ENCODE results near the gene MYO5C. TPM values are rescaled to one million over a fixed set of nuclear protein-coding genes. Genes with fewer than 3 reads are reported as not detected.

The MYO5C gene
- polyA plus RNA-seq, 1 donor (not counting 4 experiments of a cell fraction or from before 2014, with no cell fraction given): 0.16 TPM

GRCh38 chr15:52207191-52207590 lies 88.4 kb downstream of the MYO5C start:
- no peak overlapping the region for H3K9ac ChIP-seq (ENCODE audit: control insufficient read depth, extremely low read depth, insufficient read depth, low read length)
- H3K27me3 ChIP-seq (ENCODE audit: control insufficient read depth, extremely low read depth, insufficient read depth, low read length): no peaks in the 10 kb centered on the region
- H2AFZ ChIP-seq (ENCODE audit: control insufficient read depth, low read length): no peak overlapping the region
- no peaks in the 10 kb centered on the region for H3K4me1 ChIP-seq (ENCODE audit: control insufficient read depth, extremely low read depth, insufficient read depth, low read length)
- FAIRE-seq (no peak), DNase-seq (ENCODE audit: low read depth, low spot score) (no peak)
- no peaks in the 10 kb centered on the region for H3K36me3 ChIP-seq (ENCODE audit: control insufficient read depth in 2 of 2, extremely low read depth in 1 of 2, insufficient read depth in 2 of 2, low read length in 2 of 2)
- H3K79me2 ChIP-seq (ENCODE audit: control insufficient read depth, insufficient read depth, low read length): no peaks in the 10 kb centered on the region
- no peak overlapping the region for H3K27ac ChIP-seq (ENCODE audit: control insufficient read depth, insufficient read depth, low read length)
- dilution Hi-C loops (cut with MboI; ENCODE audit: extremely low pct_ligation_motif_present, low sequenced_read_pairs): no loop called here
- TF ChIP-seq, protein P1, sequence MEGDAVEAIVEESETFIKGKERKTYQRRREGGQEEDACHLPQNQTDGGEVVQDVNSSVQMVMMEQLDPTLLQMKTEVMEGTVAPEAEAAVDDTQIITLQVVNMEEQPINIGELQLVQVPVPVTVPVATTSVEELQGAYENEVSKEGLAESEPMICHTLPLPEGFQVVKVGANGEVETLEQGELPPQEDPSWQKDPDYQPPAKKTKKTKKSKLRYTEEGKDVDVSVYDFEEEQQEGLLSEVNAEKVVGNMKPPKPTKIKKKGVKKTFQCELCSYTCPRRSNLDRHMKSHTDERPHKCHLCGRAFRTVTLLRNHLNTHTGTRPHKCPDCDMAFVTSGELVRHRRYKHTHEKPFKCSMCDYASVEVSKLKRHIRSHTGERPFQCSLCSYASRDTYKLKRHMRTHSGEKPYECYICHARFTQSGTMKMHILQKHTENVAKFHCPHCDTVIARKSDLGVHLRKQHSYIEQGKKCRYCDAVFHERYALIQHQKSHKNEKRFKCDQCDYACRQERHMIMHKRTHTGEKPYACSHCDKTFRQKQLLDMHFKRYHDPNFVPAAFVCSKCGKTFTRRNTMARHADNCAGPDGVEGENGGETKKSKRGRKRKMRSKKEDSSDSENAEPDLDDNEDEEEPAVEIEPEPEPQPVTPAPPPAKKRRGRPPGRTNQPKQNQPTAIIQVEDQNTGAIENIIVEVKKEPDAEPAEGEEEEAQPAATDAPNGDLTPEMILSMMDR (optimal IDR thresholded peaks at IDR 0.05 in 1 of 3, IDR thresholded peaks at IDR 0.05 in 1 of 3, conservative IDR thresholded peaks at IDR 0.05 in 1 of 3; ENCODE audit: extremely low read depth in 1 of 3, insufficient read depth in 2 of 3, low read length in 3 of 3): no peak
- TF ChIP-seq EZH2 (IDR thresholded peaks at IDR 0.05; ENCODE audit: low read length): no peak
- no peak overlapping the region for H3K4me3 ChIP-seq (ENCODE audit: control insufficient read depth in 2 of 3, extremely low read depth in 1 of 3, insufficient read depth in 2 of 3, low read depth in 1 of 3, low read length in 3 of 3)
- no peak overlapping the region for H3K4me2 ChIP-seq (ENCODE audit: control insufficient read depth, extremely low read depth, insufficient read depth, low read depth, low read length)
- H3K9me3 ChIP-seq (ENCODE audit: control insufficient read depth, low read depth, low read length): no peaks in the 10 kb centered on the region
- no peaks in the 10 kb centered on the region for H4K20me1 ChIP-seq (ENCODE audit: control insufficient read depth, extremely low read depth, insufficient read depth, low read length)
- no peaks in the 10 kb centered on the region for H3K9me1 ChIP-seq (ENCODE audit: control insufficient read depth, extremely low read depth, insufficient read depth, low read length)

- Histone ChIP-seq H3K27ac (ENCODE audit: control insufficient read depth, insufficient read depth, low read length) (no peak overlapping the region), H3K36me3 (ENCODE audit: control insufficient read depth in 2 of 2, extremely low read depth in 1 of 2, insufficient read depth in 2 of 2, low read length in 2 of 2) (no peaks in the 10 kb centered on the region), H3K9me3 (ENCODE audit: control insufficient read depth, low read depth, low read length) (no peaks in the 10 kb centered on the region), H3K4me1 (ENCODE audit: control insufficient read depth, extremely low read depth, insufficient read depth, low read length) (no peaks in the 10 kb centered on the region), H3K9me1 (ENCODE audit: control insufficient read depth, extremely low read depth, insufficient read depth, low read length) (no peaks in the 10 kb centered on the region), H3K79me2 (ENCODE audit: control insufficient read depth, insufficient read depth, low read length) (no peaks in the 10 kb centered on the region), H3K27me3 (ENCODE audit: control insufficient read depth, extremely low read depth, insufficient read depth, low read length) (no peaks in the 10 kb centered on the region), H3K9ac (ENCODE audit: control insufficient read depth, extremely low read depth, insufficient read depth, low read length) (no peak overlapping the region), H4K20me1 (ENCODE audit: control insufficient read depth, extremely low read depth, insufficient read depth, low read length) (no peaks in the 10 kb centered on the region), H3K4me2 (ENCODE audit: control insufficient read depth, extremely low read depth, insufficient read depth, low read depth, low read length) (no peak overlapping the region), H3K4me3 (ENCODE audit: control insufficient read depth in 2 of 3, extremely low read depth in 1 of 3, insufficient read depth in 2 of 3, low read depth in 1 of 3, low read length in 3 of 3) (no peak overlapping the region), H2AFZ (ENCODE audit: control insufficient read depth, low read length) (no peak overlapping the region)
- FAIRE-seq: no peak
- no peak for DNase-seq (ENCODE audit: low read depth, low spot score)
- dilution Hi-C loops (cut with MboI; ENCODE audit: extremely low pct_ligation_motif_present, low sequenced_read_pairs): no loop called here
- TF ChIP-seq, protein P1 (optimal IDR thresholded peaks at IDR 0.05 in 1 of 3, IDR thresholded peaks at IDR 0.05 in 1 of 3, conservative IDR thresholded peaks at IDR 0.05 in 1 of 3; ENCODE audit: extremely low read depth in 1 of 3, insufficient read depth in 2 of 3, low read length in 3 of 3): no peak
- TF ChIP-seq EZH2 (IDR thresholded peaks at IDR 0.05; ENCODE audit: low read length): no peak
Observed at GRCh38 chr15:52206446-52206845, 89.2 kb downstream of the MYO5C start.

All from keratinocyte (primary cell).